ENCODE measurements around the gene GSTM2.

The GSTM2 gene

GRCh38 chr1:109639841-109640184, 28.0 kb upstream of the GSTM2 start:
- no peak for TF ChIP-seq CTCF (IDR thresholded peaks at IDR 0.05; ENCODE audit: borderline replicate concordance, control extremely low read depth, extremely low read depth, insufficient read depth, missing control alignments)
- no peak for DNase-seq (ENCODE audit: low spot score)
- in situ Hi-C loops (cut with MboI; ENCODE audit: low sequenced_read_pairs, unreplicated experiment), result loop anchor here (5.0 kb wide), 2 partner anchors 132 to 342 kb away; partner anchors contain the start of gene AHCYL1

GRCh38 chr1:109640285-109640865, 27.5 kb upstream of the GSTM2 start:
- DNase-seq (ENCODE audit: low spot score), result peak; percentile 77
- in situ Hi-C loops (cut with MboI; ENCODE audit: low sequenced_read_pairs, unreplicated experiment), result loop anchor here (5.0 kb wide), 2 partner anchors 132 to 342 kb away; partner anchors contain the start of gene AHCYL1
- peak; percentile 92 for TF ChIP-seq CTCF (IDR thresholded peaks at IDR 0.05; ENCODE audit: borderline replicate concordance, control extremely low read depth, extremely low read depth, insufficient read depth, missing control alignments)

DNA sequence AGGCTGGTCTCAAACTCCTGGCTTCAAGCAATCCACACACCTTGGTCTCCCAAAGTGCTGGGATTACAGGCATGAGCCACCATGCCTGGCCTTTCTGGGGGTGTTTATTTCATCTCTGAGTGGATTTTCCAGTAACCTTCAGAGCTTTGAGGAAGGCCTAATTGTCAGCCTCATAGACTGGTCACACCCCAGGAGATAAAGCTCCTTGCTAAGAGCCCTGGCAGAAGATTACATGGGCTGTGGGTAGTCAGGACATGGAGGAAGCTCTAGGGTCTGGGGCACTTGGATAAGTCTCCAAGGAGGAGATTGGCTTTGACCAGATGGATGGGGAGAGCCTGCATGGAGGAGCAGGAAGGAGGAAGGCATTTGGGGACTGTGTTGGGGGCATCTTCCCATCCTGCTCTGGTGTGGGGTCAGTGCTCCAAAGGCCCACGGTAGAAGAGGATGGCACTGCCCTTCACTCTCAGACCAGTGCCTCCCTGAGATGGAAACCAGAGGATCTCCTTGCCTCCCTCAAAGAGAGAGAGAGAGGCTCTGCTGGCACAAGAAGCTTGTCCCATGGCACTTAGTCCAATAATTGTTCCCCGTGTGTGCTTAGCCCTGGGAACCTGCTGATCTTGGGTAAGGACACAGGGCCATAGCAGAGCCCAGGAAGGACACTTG, 26.6 kb upstream of the GSTM2 start:
- peak; percentile 4 for DNase-seq (ENCODE audit: low spot score)
- in situ Hi-C loops (cut with MboI; ENCODE audit: low sequenced_read_pairs, unreplicated experiment), result loop anchor here (5.0 kb wide), 2 partner anchors 131 to 341 kb away; partner anchors contain the start of gene AHCYL1
- no peak for TF ChIP-seq CTCF (IDR thresholded peaks at IDR 0.05; ENCODE audit: borderline replicate concordance, control extremely low read depth, extremely low read depth, insufficient read depth, missing control alignments)

DNA sequence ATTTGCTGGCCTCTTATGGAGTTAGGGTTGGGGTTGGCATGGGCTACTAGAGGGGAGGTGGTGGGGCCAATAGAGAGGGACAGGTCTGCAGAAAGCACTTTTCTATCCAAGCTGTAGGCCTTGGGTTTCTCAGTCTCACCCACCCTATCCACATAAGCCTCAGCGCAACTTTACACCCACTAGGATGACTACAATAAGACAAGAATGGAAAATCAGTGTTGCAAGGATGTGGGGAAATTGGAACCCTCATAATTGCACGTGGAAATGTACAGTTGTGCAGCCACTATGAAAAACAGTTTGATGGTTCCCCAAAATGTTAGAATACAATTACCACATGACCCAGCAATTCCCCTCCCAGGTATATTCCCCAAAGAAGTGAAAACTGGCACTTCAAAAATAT, 26.0 kb upstream of the GSTM2 start:
- no peak for DNase-seq (ENCODE audit: low spot score)
- no peak for TF ChIP-seq CTCF (IDR thresholded peaks at IDR 0.05; ENCODE audit: borderline replicate concordance, control extremely low read depth, extremely low read depth, insufficient read depth, missing control alignments)
- in situ Hi-C loops (cut with MboI; ENCODE audit: low sequenced_read_pairs, unreplicated experiment), result loop anchor here (5.0 kb wide), 2 partner anchors 130 to 340 kb away; partner anchors contain the start of gene AHCYL1

GRCh38 chr1:109642626-109643025, 25.2 kb upstream of the GSTM2 start:
- in situ Hi-C loops (cut with MboI; ENCODE audit: low sequenced_read_pairs, unreplicated experiment), result loop anchor here (5.0 kb wide), 2 partner anchors 130 to 340 kb away; partner anchors contain the start of gene AHCYL1
- DNase-seq (ENCODE audit: low spot score), result no peak
- TF ChIP-seq CTCF (IDR thresholded peaks at IDR 0.05; ENCODE audit: borderline replicate concordance, control extremely low read depth, extremely low read depth, insufficient read depth, missing control alignments), result no peak

DNA sequence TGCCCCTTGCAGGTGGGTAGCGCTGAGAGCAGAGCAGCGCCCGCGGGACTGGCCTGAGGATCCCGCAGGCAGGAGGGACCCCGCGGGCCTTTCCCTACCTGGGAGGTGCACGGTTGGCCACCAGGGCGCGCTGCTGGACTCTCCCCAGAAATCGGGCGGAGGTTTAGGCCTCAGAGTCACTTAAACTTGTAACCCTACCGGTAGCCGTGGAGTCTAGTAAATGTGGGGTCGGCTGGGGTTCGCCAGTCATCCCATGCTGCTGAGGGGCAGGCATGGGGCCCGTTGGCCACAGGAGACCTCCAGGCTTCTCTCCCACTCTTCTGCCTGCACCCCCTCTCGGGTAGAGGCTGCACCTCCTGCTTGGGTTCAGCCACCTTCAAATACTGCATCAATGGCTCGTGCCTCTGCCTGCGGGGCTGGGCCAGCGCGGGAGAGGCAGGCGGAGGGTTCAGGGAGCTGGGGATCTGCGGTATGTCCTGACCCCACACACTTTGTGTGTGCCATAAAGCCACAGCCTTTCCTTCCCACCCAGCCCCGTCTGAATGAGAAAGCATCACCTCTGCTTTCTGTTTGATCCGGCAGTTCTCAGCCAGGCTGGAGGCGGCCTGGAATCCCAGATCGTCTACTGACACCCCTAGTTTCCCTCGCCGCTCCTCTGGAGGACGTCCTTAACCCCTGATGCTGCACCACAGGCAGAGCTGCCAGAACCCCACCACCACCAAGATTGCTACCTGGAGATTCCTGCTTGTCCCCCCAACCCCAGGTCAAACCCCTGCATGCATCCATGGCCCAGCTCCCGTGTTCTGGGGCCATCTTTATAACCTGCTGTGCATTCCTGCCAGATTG, 24.2 kb upstream of the GSTM2 start:
- TF ChIP-seq CTCF (IDR thresholded peaks at IDR 0.05; ENCODE audit: borderline replicate concordance, control extremely low read depth, extremely low read depth, insufficient read depth, missing control alignments), result peak; percentile 90
- peak; percentile 90 for DNase-seq (ENCODE audit: low spot score)
- in situ Hi-C loops (cut with MboI; ENCODE audit: low sequenced_read_pairs, unreplicated experiment), result loop anchor here (5.0 kb wide), 2 partner anchors 129 to 339 kb away; partner anchors contain the start of gene AHCYL1
